T-cell (primary cell): ENCODE results near the gene PBXIP1. TPM values are rescaled to one million over a fixed set of nuclear protein-coding genes. Genes with fewer than 3 reads are reported as not detected.
"Not testable (repeated sequence)": the region's sequence is repeated elsewhere in the genome, so short reads cannot be mapped to it uniquely, and the experiment has no call there.

Source experiments
- ATAC-seq, 4 experiments: fragments of 200-7000 bp in 3 of 4; fragments of 150-1000 bp in 1 of 4; cut with Tn5 transposase; replicated peaks in 1 of 4; 1 replicate in 3 of 4; 2 replicates in 1 of 4; pipeline ENCODE4 v1.10.0; 2021; ENCODE audit warnings: moderate library complexity in 3 of 4, mild to moderate bottlenecking in 2 of 4, moderate number of reproducible peaks in 1 of 4
- CTCF ChIA-PET, 2 donors: fragments of 300-600 bp; sonication (Branson Sonifier 250); formaldehyde crosslinking; loops; one replicate each; lab custom pipeline; 2022; ENCODE audit warnings: antibody characterized with exemption in 2 of 2; lab: Charles Lee
- POLR2A ChIA-PET, 2 donors: fragments of 300-600 bp; sonication (Branson Sonifier 250); formaldehyde crosslinking; loops; one replicate each; lab custom pipeline; 2022; ENCODE audit warnings: antibody characterized with exemption in 2 of 2; lab: Charles Lee
- DNase-seq, 35 experiments: peaks; one replicate each; pipeline versions ENCODE4 v3.0.0 to v3.0.0-alpha.2; 2013 to 2023
- H3K27ac ChIP-seq: one replicate; pipeline ENCODE4 v1.5.1; 2013; ENCODE audit warnings: low read length
- H3K27me3 ChIP-seq, 2 experiments: replicated peaks in 1 of 2; 1 replicate in 1 of 2; 2 replicates in 1 of 2; pipeline versions ENCODE4 v1.6.1 to v1.7.0; 2013; ENCODE audit warnings: low read length in 1 of 2, mixed read lengths in 1 of 2; ENCODE audit not compliant: control insufficient read depth in 2 of 2, insufficient read depth in 2 of 2; ENCODE audit errors: extremely low read depth in 1 of 2
- H3K36me3 ChIP-seq, 2 donors: 1 replicate in 1 of 2; 2 replicates in 1 of 2; pipeline versions ENCODE4 v1.6.1 to v1.7.0; 2013; ENCODE audit warnings: low read length in 1 of 2; ENCODE audit not compliant: control insufficient read depth in 2 of 2, insufficient read depth in 1 of 2; ENCODE audit errors: extremely low read depth in 1 of 2
- H3K4me1 ChIP-seq, 2 experiments: 1 replicate in 1 of 2; 2 replicates in 1 of 2; pipeline versions ENCODE4 v1.6.1 to v1.7.0; 2013; ENCODE audit warnings: low read length in 2 of 2, mixed read lengths in 1 of 2; ENCODE audit not compliant: insufficient read depth in 2 of 2, control insufficient read depth in 1 of 2; ENCODE audit errors: extremely low read depth in 1 of 2
- H3K4me3 ChIP-seq, 2 donors: 1 replicate in 1 of 2; 2 replicates in 1 of 2; pipeline versions ENCODE4 v1.5.1 to v1.7.0; 2013; ENCODE audit warnings: mild to moderate bottlenecking in 2 of 2, low read length in 1 of 2, moderate library complexity in 1 of 2; ENCODE audit not compliant: control insufficient read depth in 1 of 2; ENCODE audit errors: extremely low read depth in 1 of 2
- H3K9me3 ChIP-seq: 2 replicates; pipeline ENCODE4 v1.7.0; 2013
- H3K27ac Mint-ChIP-seq, 2 donors: one replicate each; pipeline ENCODE4 v1.8.0; 2020 to 2021; ENCODE audit warnings: mild to moderate bottlenecking in 2 of 2, mixed read lengths in 2 of 2
- H3K27me3 Mint-ChIP-seq, 2 donors: one replicate each; pipeline ENCODE4 v1.8.0; 2021 to 2022; ENCODE audit warnings: mixed read lengths in 2 of 2
- H3K36me3 Mint-ChIP-seq: one replicate; pipeline ENCODE4 v1.8.0; 2021; ENCODE audit warnings: mixed read lengths
- H3K4me1 Mint-ChIP-seq, 3 donors: one replicate each; pipeline ENCODE4 v1.8.0; 2020 to 2022; ENCODE audit warnings: mixed read lengths in 3 of 3, mild to moderate bottlenecking in 1 of 3
- H3K4me3 Mint-ChIP-seq, 3 donors: one replicate each; pipeline ENCODE4 v1.8.0; 2020 to 2022; ENCODE audit warnings: mild to moderate bottlenecking in 3 of 3, mixed read lengths in 3 of 3, moderate library complexity in 3 of 3
- H3K9me3 Mint-ChIP-seq, 3 donors: one replicate each; pipeline ENCODE4 v1.8.0; 2020 to 2022; ENCODE audit warnings: mixed read lengths in 3 of 3
- WGBS: methylation state at CpG from one replicate; pipeline ENCODE4 v1.1.5; 2013; ENCODE audit warnings: missing lambda C conversion rate; ENCODE audit not compliant: insufficient coverage; 5-methylcytosine and 5-hydroxymethylcytosine counted together
- total RNA-seq, 35 experiments: library from RNA in 6 of 35; stranded (reverse) in 6 of 35; fragments of 120-200 nt in 1 of 35; gene quantifications; one replicate each; pipeline versions ENCODE4 v1.2.1 to v1.2.4 and lab custom pipeline; 2013 to 2026

The PBXIP1 gene
- total RNA-seq, 5 donors from 2014 or later (not counting 1 experiment from before 2014, with no cell fraction given) = 299 to 450 (median 328) TPM

GRCh38 chr1:154990276-154990675 lies 34.4 kb upstream of the PBXIP1 start:
- Histone ChIP-seq H3K27me3 (no peaks in the 10 kb centered on the region), H3K4me1 (peaks cover 0 to 7% of the 10 kb centered on the region in 2 experiments), H3K9me3 (no peaks in the 10 kb centered on the region), H3K36me3 (peaks cover 13 to 53% of the 10 kb centered on the region in 2 donors), H3K27ac (no peak overlapping the region), H3K4me3 (no peak overlapping the region)
- 100% methylated on average over 2 of the region's 8 CpGs for WGBS
- ATAC-seq (no peak), DNase-seq (no peak)
- Mint-ChIP-seq H3K4me3 (no peak overlapping the region), H3K36me3 (peaks cover 22% of the 10 kb centered on the region), H3K27me3 (no peaks in the 10 kb centered on the region), H3K27ac (no peak overlapping the region), H3K9me3 (no peaks in the 10 kb centered on the region), H3K4me1 (peaks cover 12 to 19% (median 17%) of the 10 kb centered on the region in 3 donors)
- POLR2A ChIA-PET = interaction anchor here in 1 of 2 donors (0.5 kb wide), 1 partner anchor 20 kb away, joined by 3 read pairs; no protein-coding TSS in a partner anchor
- CTCF ChIA-PET = interaction anchor here in 1 of 2 donors (0.9 kb wide), 1 partner anchor 9 kb away, joined by 3 read pairs; no protein-coding TSS in a partner anchor

GRCh38 chr1:154989195-154989860 lies 33.4 kb upstream of the PBXIP1 start:
- Histone ChIP-seq H3K27me3 (no peaks in the 10 kb centered on the region), H3K36me3 (peaks cover 13 to 53% of the 10 kb centered on the region in 2 donors), H3K27ac (no peak overlapping the region), H3K4me3 (no peak overlapping the region), H3K9me3 (no peaks in the 10 kb centered on the region), H3K4me1 (peaks cover 0 to 15% of the 10 kb centered on the region in 2 experiments)
- 100% methylated on average over 1 of the region's 3 CpGs for WGBS
- H3K36me3 Mint-ChIP-seq = peaks cover 22% of the 10 kb centered on the region
- H3K9me3 Mint-ChIP-seq = no peaks in the 10 kb centered on the region
- ATAC-seq = no peak
- no peak overlapping the region for H3K27ac Mint-ChIP-seq
- no peaks in the 10 kb centered on the region for H3K27me3 Mint-ChIP-seq
- POLR2A ChIA-PET = no interaction called here
- CTCF ChIA-PET = no interaction called here
- no peak for DNase-seq
- H3K4me1 Mint-ChIP-seq = peaks cover 17 to 23% (median 18%) of the 10 kb centered on the region in 3 donors
- H3K4me3 Mint-ChIP-seq = no peak overlapping the region

- Histone ChIP-seq H3K36me3 (peaks cover 11 to 53% of the 10 kb centered on the region in 2 donors), H3K9me3 (no peaks in the 10 kb centered on the region), H3K4me3 (no peak overlapping the region), H3K27ac (no peak overlapping the region), H3K4me1 (peaks cover 9 to 24% of the 10 kb centered on the region in 2 experiments), H3K27me3 (no peaks in the 10 kb centered on the region)
- H3K36me3 Mint-ChIP-seq = peaks cover 22% of the 10 kb centered on the region
- H3K4me1 Mint-ChIP-seq = peaks cover 17 to 29% (median 24%) of the 10 kb centered on the region in 3 donors
- H3K27ac Mint-ChIP-seq = no peak overlapping the region
- POLR2A ChIA-PET = interaction anchor here (0.6 to 0.7 kb wide), 2 partner anchors 11 to 75 kb away, joined by 3 read pairs; partner anchors contain the start of gene EFNA4 (in 1 of the 2)
- no peaks in the 10 kb centered on the region for H3K9me3 Mint-ChIP-seq
- CTCF ChIA-PET = interaction anchor here (0.5 to 1.2 kb wide), 4 partner anchors 8 to 28 kb away, joined by 3 read pairs; no protein-coding TSS in a partner anchor
- ATAC-seq (no peak), DNase-seq (peak in 1 of 35 experiments; percentile 25)
- 96% methylated on average over 14 of the region's 17 CpGs for WGBS
- H3K27me3 Mint-ChIP-seq = no peaks in the 10 kb centered on the region
- H3K4me3 Mint-ChIP-seq = no peak overlapping the region
Measured at GRCh38 chr1:154988058-154988954, 32.4 kb upstream of the PBXIP1 start.

- H3K9me3 ChIP-seq = no peaks in the 10 kb centered on the region
- H3K27me3 Mint-ChIP-seq = no peaks in the 10 kb centered on the region
- DNase-seq = no peak
Measured at GRCh38 chr1:154987326-154987725, 31.4 kb upstream of the PBXIP1 start.

GRCh38 chr1:154986736-154987135 lies 30.8 kb upstream of the PBXIP1 start:
- H3K9me3 ChIP-seq, H3K4me3 ChIP-seq, H3K27me3 Mint-ChIP-seq, ATAC-seq, H3K27me3 ChIP-seq, H3K27ac Mint-ChIP-seq, H3K27ac ChIP-seq, POLR2A ChIA-PET, H3K4me3 Mint-ChIP-seq, DNase-seq, H3K9me3 Mint-ChIP-seq: not testable (repeated sequence)
- Mint-ChIP-seq H3K36me3 (peaks cover 22% of the 10 kb centered on the region), H3K4me1 (peaks cover 17 to 29% (median 24%) of the 10 kb centered on the region in 3 donors)
- CTCF ChIA-PET = interaction anchor here in 1 of 2 donors (0.6 to 1.5 kb wide), 3 partner anchors 12 to 577 kb away, joined by 3 to 6 read pairs (median 4); no protein-coding TSS in a partner anchor
- Histone ChIP-seq H3K36me3 (peaks cover 11 to 48% of the 10 kb centered on the region in 2 donors), H3K4me1 (peaks cover 14 to 34% of the 10 kb centered on the region in 2 experiments)
- WGBS = no CpG with 5 or more reads among the region's 4 CpGs

More at GRCh38 chr1:154987326-154987725, 31.4 kb upstream of the PBXIP1 start:
- Histone ChIP-seq H3K4me1 (peaks cover 14 to 29% of the 10 kb centered on the region in 2 experiments), H3K36me3 (peaks cover 11 to 48% of the 10 kb centered on the region in 2 donors), H3K27me3 (no peaks in the 10 kb centered on the region), H3K4me3 (no peak overlapping the region), H3K27ac (no peak overlapping the region)
- ChIA-PET CTCF (interaction anchor here (0.9 to 1.5 kb wide), 4 partner anchors 9 to 29 kb away, joined by 3 to 6 read pairs (median 3); no protein-coding TSS in a partner anchor), POLR2A (interaction anchor here in 1 of 2 donors (0.7 kb wide), 1 partner anchor 76 kb away, joined by 3 read pairs; the partner anchor contains the start of gene EFNA4)
- H3K27ac Mint-ChIP-seq = no peak overlapping the region
- H3K4me3 Mint-ChIP-seq = no peak overlapping the region
- no peak for ATAC-seq
- WGBS = 97% methylated on average over 4 of the region's 6 CpGs
- H3K36me3 Mint-ChIP-seq = peaks cover 22% of the 10 kb centered on the region
- no peaks in the 10 kb centered on the region for H3K9me3 Mint-ChIP-seq
- H3K4me1 Mint-ChIP-seq = peaks cover 17 to 29% (median 24%) of the 10 kb centered on the region in 3 donors
